Activated naive CD4-positive, alpha-beta T cell (primary cell): ENCODE data around the gene ACAD9.
"Not testable (repeated sequence)": the region's sequence is repeated elsewhere in the genome, so short reads cannot be mapped to it uniquely, and the experiment has no call there.

Experiments
- DNase-seq, 4 experiments: peaks; one replicate each; lab custom pipeline; 2025; lab: John Stamatoyannopoulos, UW

Gene ACAD9

GRCh38 chr3:128861491-128861890, 17.9 kb upstream of the ACAD9 start:
- no peak for DNase-seq

DNA sequence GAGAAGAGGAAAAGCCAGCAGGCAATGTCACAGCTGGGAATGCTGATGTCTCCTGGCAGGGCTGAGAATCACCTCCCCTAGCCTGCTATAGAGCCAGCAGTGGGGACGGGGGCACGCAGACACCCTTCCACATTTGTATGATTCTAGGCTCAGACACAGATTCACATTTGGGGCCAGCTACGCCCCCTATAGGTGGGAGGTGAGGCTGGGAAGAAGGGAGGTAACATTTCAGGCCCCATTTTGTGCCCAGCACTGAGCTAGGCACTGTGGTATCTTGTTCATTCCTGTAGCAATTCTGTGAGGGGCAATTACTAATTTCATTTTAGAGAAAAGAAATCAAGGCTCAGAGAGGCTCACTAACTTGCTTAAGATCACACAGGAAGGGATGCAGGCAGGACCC, 15.9 kb upstream of the ACAD9 start:
- no peak for DNase-seq

GRCh38 chr3:128864351-128864811, 15.0 kb upstream of the ACAD9 start:
- DNase-seq: no peak

- DNase-seq: not testable (repeated sequence)
Measured at GRCh38 chr3:128864849-128865804, 14.3 kb upstream of the ACAD9 start.

DNA sequence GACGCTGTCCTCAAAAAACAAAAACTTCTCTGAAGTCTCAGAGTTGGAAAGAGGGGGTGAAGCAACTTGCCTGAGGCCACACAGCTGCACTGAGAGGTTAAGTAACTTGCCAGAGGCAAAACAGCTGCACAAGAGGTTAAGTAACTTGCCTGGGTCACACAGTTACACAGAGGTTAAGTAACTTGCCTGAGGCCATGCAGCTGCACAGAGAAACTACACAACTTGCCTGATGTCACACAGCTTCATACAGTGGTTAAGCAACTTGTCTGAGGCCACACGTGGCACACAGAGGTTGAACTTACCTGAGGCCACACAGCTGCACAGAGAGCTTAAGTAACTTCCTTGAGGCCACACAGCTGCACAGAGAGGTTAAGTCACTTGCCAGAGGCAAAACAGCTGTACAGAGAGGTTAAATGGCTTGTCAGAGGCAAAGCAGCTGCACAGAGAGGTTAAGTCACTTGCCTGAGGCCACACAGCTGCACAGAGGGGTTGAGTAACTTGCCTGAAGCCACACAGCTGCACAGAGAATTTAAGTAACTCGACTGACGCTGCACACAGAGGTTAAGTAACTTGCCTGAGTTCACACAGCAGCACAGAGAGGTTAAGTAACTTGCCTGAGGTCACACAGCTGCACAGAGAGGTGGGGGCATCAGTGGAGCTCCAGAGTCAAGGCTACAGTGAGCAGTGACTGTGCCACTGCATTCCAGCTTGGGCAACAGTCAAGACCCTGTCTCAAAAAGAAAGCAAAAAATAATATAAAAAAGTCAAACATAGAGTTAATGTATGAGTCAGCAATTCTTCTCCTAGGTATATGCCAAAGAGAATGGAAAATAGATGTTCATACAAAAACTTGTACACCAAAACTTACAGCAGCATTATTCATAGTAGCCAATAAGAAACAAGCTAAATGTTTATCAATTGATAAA, 12.0 kb upstream of the ACAD9 start:
- DNase-seq: no peak

GRCh38 chr3:128870347-128870746, 9.1 kb upstream of the ACAD9 start:
- no peak for DNase-seq

GRCh38 chr3:128872282-128872681, 7.1 kb upstream of the ACAD9 start:
- DNase-seq: no peak

GRCh38 chr3:128872744-128873143, 6.7 kb upstream of the ACAD9 start:
- no peak for DNase-seq

DNA sequence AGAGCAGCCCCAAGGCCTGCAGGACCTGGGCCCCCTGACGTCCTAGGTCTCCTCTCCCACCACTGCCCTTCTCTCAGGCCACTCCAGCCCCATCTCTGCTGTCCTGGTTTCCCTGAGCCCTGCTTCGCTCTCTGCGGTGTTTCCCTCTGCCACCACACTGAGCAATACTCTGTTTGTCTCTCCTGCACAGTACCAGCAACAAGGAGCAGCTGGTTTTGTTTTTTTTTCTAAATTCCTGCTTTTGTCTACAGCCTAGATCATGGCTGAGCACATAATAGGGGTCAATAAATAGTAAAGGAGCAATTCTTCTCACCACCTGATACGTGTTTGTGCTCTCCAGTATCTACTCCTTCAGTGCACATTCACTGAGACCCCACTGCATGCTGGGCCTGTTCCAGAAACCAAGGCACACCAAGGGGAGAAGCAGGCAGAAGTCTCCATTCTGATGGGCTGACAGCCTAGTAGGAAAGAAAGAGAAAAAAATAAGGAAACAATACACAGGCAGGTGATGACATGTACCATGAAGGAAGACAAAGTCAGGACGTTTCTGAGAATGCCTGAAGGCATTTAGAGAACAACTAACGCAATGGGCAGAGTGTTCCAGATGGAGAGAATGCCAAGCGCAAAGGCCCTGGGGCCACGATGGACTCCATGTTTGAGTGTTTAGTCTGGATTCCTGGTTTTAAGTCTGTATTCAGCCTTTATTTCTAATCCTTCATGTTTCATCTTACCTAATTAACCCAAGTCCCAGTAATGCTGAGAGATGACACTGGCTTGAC, 6.0 kb upstream of the ACAD9 start:
- no peak for DNase-seq

- DNase-seq: no peak
Measured at GRCh38 chr3:128874481-128875180, 4.8 kb upstream of the ACAD9 start.

GRCh38 chr3:128875556-128876120, 3.8 kb upstream of the ACAD9 start:
- DNase-seq: peak in 2 of 4 experiments; percentile 42 to 57

DNA sequence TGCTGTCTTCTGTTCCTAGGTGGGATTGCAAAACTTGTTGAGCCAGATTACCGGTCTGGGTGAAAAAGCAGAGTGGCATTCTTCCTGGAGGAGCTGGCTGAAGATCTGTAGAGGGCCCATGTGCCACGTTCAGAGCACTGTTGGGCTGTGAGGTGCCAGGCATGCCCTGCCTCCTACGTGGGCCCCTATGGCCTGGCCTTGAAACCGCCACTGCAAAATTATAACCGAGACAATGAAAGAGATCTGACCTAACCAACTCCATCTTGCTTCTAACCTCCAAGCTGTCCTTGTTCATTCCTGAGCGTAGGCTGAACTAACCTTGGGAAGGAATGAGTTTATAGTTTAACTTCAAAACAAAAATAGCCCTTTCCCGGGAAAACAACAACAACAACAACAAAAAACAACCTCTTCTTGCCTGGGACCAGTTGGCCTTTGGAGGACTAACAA, 1.4 kb upstream of the ACAD9 start:
- no peak for DNase-seq

- no peak for DNase-seq
Measured at GRCh38 chr3:128878556-128879124, 780 bp upstream of the ACAD9 start.

- no peak for DNase-seq
Measured at GRCh38 chr3:128879991-128880390, 571 bp downstream of the ACAD9 start.

DNA sequence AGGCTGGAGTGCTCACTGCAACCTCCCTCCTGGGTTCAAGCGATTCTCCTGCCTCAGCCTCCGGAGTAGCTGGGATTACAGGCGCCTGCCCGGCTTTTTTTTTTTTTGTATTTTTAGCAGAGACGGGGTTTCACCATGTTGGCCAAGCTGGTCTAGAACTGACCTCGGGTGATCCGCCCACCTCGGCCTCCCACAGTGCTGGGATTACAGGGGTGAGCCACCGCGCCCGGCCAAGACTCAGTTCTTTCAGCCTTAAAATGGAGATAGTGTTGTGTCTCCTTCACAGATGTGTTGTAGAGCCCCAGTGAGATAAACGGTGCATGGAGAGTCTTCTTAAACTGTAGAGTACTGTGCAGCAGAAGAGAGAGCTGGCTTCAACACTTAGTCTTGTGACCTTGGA, 1.0 kb downstream of the ACAD9 start:
- DNase-seq: not testable (repeated sequence)

- DNase-seq: no peak
Measured at GRCh38 chr3:128881576-128881975, 2.2 kb downstream of the ACAD9 start.

GRCh38 chr3:128882719-128883118, 3.3 kb downstream of the ACAD9 start:
- DNase-seq: no peak

DNA sequence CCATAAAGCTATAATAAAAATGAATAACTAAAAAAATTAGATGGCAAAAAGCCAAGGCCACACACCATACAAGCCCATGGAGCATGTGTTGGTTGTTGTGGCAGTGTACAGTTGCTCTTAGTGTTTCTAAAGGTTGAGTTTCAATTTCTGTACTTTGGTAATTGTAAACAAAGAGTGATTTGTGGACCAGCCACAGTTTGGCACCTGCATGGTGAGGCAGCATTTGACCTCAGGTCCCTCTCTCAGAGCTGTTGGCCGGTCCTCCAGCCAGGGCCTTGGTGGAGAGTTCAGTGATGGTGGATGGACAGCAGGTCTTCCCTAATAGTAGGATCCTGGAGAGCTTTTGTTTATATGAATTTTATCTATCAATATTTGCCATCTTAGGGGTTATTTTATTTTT, 5.6 kb downstream of the ACAD9 start:
- no peak for DNase-seq

- DNase-seq: no peak
Measured at GRCh38 chr3:128889139-128889894, 9.9 kb downstream of the ACAD9 start.
